Glutamatergic neuron (in vitro differentiated cells): ENCODE measurements around the gene ZIC5. TPM values are rescaled to one million over a fixed set of nuclear protein-coding genes. Genes with fewer than 3 reads are reported as not detected.

Experiments used
- DNase-seq: peaks from one replicate; pipeline ENCODE4 v3.0.0; 2022
- H3K27ac Mint-ChIP-seq: one replicate; pipeline ENCODE4 v1.8.0; 2020; ENCODE audit warnings: mild to moderate bottlenecking, mixed read lengths, inconsistent platforms; ENCODE audit not compliant: unreplicated experiment
- H3K27me3 Mint-ChIP-seq: one replicate; pipeline ENCODE4 v1.8.0; 2020; ENCODE audit warnings: mild to moderate bottlenecking, moderate library complexity, mixed read lengths, inconsistent platforms; ENCODE audit not compliant: unreplicated experiment
- H3K36me3 Mint-ChIP-seq: one replicate; pipeline ENCODE4 v1.8.0; 2020; ENCODE audit warnings: mild to moderate bottlenecking, mixed read lengths, inconsistent platforms; ENCODE audit not compliant: unreplicated experiment
- H3K4me1 Mint-ChIP-seq: one replicate; pipeline ENCODE4 v1.8.0; 2020; ENCODE audit warnings: mild to moderate bottlenecking, low read depth, mixed read lengths, inconsistent platforms; ENCODE audit not compliant: unreplicated experiment
- H3K4me3 Mint-ChIP-seq: one replicate; pipeline ENCODE4 v1.8.0; 2020; ENCODE audit warnings: mild to moderate bottlenecking, mixed read lengths, inconsistent platforms; ENCODE audit not compliant: unreplicated experiment
- H3K9me3 Mint-ChIP-seq: one replicate; pipeline ENCODE4 v1.8.0; 2020; ENCODE audit warnings: mild to moderate bottlenecking, moderate library complexity, mixed read lengths, inconsistent platforms; ENCODE audit not compliant: unreplicated experiment
- CTCF ChIP-seq: fragments of 200-600 bp; sonication (generic); IDR thresholded peaks from one replicate; pipeline ENCODE4 v1.5.0; 2021; ENCODE audit not compliant: partially characterized antibody, unreplicated experiment
- total RNA-seq: library from RNA; stranded (reverse); fragmentation: NEBNext Ultra II Directional; extraction: Animal tissue kit (Norgen Biotek cat#: 25700); gene quantifications from one replicate; pipeline ENCODE4 v1.2.1, GENCODE V29; 2021; ENCODE audit not compliant: unreplicated experiment

Gene ZIC5
- total RNA-seq, 1 donor from 2014 or later: 0.47 TPM

- H3K9me3 Mint-ChIP-seq: peaks cover 23% of the 10 kb centered on the region
- H3K36me3 Mint-ChIP-seq: no peaks in the 10 kb centered on the region
- DNase-seq: no peak
- H3K4me3 Mint-ChIP-seq: peak overlapping the region; percentile 76
- H3K27ac Mint-ChIP-seq: no peak overlapping the region
- peaks cover 40% of the 10 kb centered on the region for H3K27me3 Mint-ChIP-seq
- TF ChIP-seq CTCF: no peak
- peaks cover 5% of the 10 kb centered on the region for H3K4me1 Mint-ChIP-seq
Observed at GRCh38 chr13:99970651-99971575, 654 bp downstream of the ZIC5 start.

GRCh38 chr13:99969919-99970650 lies 1.5 kb downstream of the ZIC5 start:
- no peak for TF ChIP-seq CTCF
- peaks cover 23% of the 10 kb centered on the region for H3K9me3 Mint-ChIP-seq
- no peak for DNase-seq
- no peaks in the 10 kb centered on the region for H3K36me3 Mint-ChIP-seq
- H3K4me1 Mint-ChIP-seq: peaks cover 9% of the 10 kb centered on the region
- H3K4me3 Mint-ChIP-seq: peak overlapping the region; percentile 91
- peaks cover 36% of the 10 kb centered on the region for H3K27me3 Mint-ChIP-seq
- no peak overlapping the region for H3K27ac Mint-ChIP-seq

DNA sequence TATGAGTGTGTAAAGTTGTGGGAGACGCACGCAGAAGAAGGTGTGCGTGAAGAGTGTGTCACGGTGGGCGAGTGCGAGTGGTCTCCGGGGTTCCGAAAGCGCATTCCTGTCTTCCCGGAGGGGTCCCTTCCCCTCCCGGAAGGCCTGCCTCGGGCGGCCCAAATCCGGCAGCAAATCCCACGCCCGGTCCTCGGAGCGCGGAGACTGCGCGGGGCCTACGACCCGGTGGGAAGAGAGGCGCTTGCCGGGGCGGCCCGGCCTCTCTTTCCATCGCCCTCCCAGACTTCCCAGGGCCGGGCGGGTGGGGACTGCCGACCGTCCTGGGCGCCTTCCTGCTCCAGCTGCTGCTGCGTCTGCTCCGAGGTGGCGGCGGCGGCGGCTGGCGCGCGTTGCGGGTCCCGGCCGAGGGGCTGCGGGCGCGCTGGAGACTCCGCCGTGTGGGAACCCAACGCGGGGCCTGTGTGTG lies 2.1 kb downstream of the ZIC5 start:
- no peak for DNase-seq
- H3K36me3 Mint-ChIP-seq: no peaks in the 10 kb centered on the region
- peak overlapping the region; percentile 97 for H3K4me3 Mint-ChIP-seq
- peaks cover 32% of the 10 kb centered on the region for H3K27me3 Mint-ChIP-seq
- H3K4me1 Mint-ChIP-seq: peaks cover 9% of the 10 kb centered on the region
- no peak for TF ChIP-seq CTCF
- H3K27ac Mint-ChIP-seq: peak overlapping the region; percentile 80
- peaks cover 23% of the 10 kb centered on the region for H3K9me3 Mint-ChIP-seq

GRCh38 chr13:99968521-99969452 lies 2.8 kb downstream of the ZIC5 start:
- H3K27me3 Mint-ChIP-seq: peaks cover 26% of the 10 kb centered on the region
- peaks cover 9% of the 10 kb centered on the region for H3K4me1 Mint-ChIP-seq
- no peak for TF ChIP-seq CTCF
- no peak for DNase-seq
- H3K36me3 Mint-ChIP-seq: no peaks in the 10 kb centered on the region
- peak overlapping the region; percentile 97 for H3K4me3 Mint-ChIP-seq
- peaks cover 23% of the 10 kb centered on the region for H3K9me3 Mint-ChIP-seq
- peak overlapping the region; percentile 80 for H3K27ac Mint-ChIP-seq
